ENCODE data around the gene AIFM2.
A peak's percentile ranks its signal among the peaks of the same experiment; 100 is the strongest.

The AIFM2 gene

DNA sequence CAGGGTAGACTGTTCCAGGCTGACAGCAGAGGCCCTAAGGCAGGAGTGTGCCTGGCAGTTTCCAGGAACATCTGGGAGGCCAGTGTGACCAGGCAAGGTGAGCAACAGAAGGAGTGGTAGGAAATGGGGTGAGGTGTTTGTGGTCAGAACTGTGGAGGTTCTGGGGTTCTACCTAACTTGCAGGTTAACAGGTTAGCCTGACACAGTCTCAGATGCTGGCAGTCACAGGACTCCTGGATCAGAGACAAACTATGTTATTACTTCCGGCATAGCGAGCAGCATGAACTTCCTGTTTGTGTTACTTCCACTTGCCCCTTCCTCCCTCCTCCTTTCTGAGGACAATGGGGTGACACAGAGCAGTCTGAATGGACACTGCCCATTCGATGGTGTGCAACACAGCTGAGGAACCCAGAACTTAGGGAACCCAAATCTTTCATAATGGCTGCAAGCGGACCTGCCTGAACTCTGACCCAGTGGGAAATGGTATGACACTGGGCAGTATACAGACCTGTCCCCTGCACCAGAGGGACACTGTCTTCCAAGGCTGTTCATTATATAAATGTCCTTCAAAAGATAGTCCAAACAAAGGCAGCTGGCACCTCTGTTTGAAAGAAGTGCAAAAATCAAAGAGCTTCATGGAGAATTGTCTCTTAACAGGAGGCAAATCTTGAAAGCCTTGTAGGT lies 41.6 kb upstream of the AIFM2 start:
- Histone ChIP-seq H3K27me3 (ENCODE audit: insufficient read depth, poor library complexity, severe bottlenecking) (no peaks in the 10 kb centered on the region), H3K4me3 (ENCODE audit: severe bottlenecking) (no peak overlapping the region), H3K27ac (ENCODE audit: poor library complexity, severe bottlenecking) (no peak overlapping the region), H3K4me1 (ENCODE audit: insufficient read depth, poor library complexity, severe bottlenecking) (peaks cover 4% of the 10 kb centered on the region), H3K36me3 (ENCODE audit: low read depth) (no peaks in the 10 kb centered on the region), H3K9me3 (ENCODE audit: severe bottlenecking) (no peaks in the 10 kb centered on the region)
- no peak for ATAC-seq (ENCODE audit: low read depth)
- TF ChIP-seq, protein P1, sequence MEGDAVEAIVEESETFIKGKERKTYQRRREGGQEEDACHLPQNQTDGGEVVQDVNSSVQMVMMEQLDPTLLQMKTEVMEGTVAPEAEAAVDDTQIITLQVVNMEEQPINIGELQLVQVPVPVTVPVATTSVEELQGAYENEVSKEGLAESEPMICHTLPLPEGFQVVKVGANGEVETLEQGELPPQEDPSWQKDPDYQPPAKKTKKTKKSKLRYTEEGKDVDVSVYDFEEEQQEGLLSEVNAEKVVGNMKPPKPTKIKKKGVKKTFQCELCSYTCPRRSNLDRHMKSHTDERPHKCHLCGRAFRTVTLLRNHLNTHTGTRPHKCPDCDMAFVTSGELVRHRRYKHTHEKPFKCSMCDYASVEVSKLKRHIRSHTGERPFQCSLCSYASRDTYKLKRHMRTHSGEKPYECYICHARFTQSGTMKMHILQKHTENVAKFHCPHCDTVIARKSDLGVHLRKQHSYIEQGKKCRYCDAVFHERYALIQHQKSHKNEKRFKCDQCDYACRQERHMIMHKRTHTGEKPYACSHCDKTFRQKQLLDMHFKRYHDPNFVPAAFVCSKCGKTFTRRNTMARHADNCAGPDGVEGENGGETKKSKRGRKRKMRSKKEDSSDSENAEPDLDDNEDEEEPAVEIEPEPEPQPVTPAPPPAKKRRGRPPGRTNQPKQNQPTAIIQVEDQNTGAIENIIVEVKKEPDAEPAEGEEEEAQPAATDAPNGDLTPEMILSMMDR (IDR thresholded peaks at IDR 0.05; ENCODE audit: poor library complexity, severe bottlenecking), result no peak
- no peak for DNase-seq (ENCODE audit: low spot score)

DNA sequence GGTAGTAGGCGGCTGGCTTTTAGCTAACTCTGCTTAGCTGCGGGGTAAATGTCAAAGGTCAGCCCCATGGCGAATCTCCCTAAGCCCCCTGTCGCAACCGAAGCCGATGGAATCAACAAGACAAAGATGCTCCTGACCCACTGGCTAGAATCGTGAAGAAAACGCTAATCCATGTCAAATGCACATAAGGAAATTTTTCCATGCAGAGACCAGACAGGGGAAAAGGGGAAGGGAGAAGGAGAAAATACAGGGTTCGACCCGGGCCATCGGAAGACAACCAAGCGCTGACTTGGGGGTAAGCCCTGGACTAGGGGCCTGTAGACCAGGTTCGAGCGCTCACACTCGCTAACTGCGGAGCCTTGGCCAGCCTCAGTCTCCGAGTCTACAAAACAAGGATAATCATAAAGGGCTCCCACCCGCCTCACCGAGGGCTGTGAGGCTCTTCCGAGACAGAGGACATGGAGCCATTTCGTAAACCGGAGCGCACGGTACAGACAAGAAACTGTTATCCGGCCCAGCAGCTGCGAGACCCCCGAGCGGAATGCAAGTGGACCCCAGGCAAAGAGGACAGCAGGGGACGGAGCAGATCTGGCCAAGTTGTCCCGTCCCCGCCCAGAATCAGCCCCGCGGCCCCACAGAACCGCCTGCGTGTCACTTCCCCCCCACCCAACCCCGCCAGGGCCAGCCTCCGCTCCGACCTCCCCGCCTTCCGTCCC lies 37.2 kb upstream of the AIFM2 start:
- Histone ChIP-seq H3K27me3 (ENCODE audit: insufficient read depth, poor library complexity, severe bottlenecking) (no peaks in the 10 kb centered on the region), H3K9me3 (ENCODE audit: severe bottlenecking) (no peaks in the 10 kb centered on the region), H3K4me1 (ENCODE audit: insufficient read depth, poor library complexity, severe bottlenecking) (peaks cover 4% of the 10 kb centered on the region), H3K27ac (ENCODE audit: poor library complexity, severe bottlenecking) (peak overlapping the region; percentile 36), H3K36me3 (ENCODE audit: low read depth) (peaks cover 31% of the 10 kb centered on the region), H3K4me3 (ENCODE audit: severe bottlenecking) (peak overlapping the region; percentile 71)
- DNase-seq (ENCODE audit: low spot score) (peak; percentile 57), ATAC-seq (ENCODE audit: low read depth) (peak; percentile 15)
- TF ChIP-seq, protein P1 (IDR thresholded peaks at IDR 0.05; ENCODE audit: poor library complexity, severe bottlenecking), result no peak

DNA sequence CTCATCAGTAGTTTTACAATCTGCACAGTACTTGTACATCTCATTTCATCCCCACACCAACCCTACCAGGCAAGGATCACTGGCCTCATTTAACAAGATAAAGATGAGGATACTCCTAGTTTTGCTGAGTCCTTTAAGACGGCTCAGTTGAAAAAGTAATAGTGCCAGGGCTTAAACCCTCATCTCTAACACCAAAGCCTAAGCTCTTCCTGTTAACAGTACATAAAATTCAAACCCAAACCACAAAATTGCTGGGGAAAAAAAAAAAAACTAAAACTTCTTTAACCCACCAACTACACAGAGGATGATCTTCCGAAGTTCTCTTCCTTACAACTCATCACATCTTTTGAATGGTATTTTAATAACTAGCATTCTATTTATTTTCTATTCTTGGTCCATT lies 36.4 kb upstream of the AIFM2 start:
- no peak for ATAC-seq (ENCODE audit: low read depth)
- peak overlapping the region; percentile 71 for H3K4me3 ChIP-seq (ENCODE audit: severe bottlenecking)
- H3K9me3 ChIP-seq (ENCODE audit: severe bottlenecking), result no peaks in the 10 kb centered on the region
- TF ChIP-seq, protein P1 (IDR thresholded peaks at IDR 0.05; ENCODE audit: poor library complexity, severe bottlenecking), result no peak
- H3K4me1 ChIP-seq (ENCODE audit: insufficient read depth, poor library complexity, severe bottlenecking), result peaks cover 4% of the 10 kb centered on the region
- peaks cover 39% of the 10 kb centered on the region for H3K36me3 ChIP-seq (ENCODE audit: low read depth)
- DNase-seq (ENCODE audit: low spot score), result no peak
- H3K27me3 ChIP-seq (ENCODE audit: insufficient read depth, poor library complexity, severe bottlenecking), result no peaks in the 10 kb centered on the region
- no peak overlapping the region for H3K27ac ChIP-seq (ENCODE audit: poor library complexity, severe bottlenecking)

DNA sequence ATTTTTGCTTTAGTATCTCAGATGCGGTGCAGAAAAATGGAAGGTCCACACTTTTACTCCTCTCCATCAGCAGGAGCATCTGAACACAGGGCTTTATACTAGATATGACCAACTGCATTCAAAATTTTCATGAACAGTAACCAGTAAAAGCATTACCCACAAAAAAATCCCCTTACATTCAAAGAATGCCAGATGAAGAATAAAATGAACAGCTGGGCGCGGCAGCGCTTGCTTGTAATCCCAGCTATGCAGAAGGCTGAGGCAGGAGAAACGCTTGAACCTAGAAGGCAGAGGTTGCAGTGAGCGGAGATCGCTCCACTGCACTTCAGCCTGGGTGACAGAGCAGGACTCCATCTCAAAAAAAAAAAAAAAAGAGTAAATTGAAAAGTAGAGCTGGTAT lies 34.6 kb upstream of the AIFM2 start:
- ATAC-seq (ENCODE audit: low read depth) (no peak), DNase-seq (ENCODE audit: low spot score) (no peak)
- no peak overlapping the region for H3K4me3 ChIP-seq (ENCODE audit: severe bottlenecking)

More for the DNA sequence above, 34.6 kb upstream of the AIFM2 start:
- Histone ChIP-seq H3K27ac (ENCODE audit: poor library complexity, severe bottlenecking) (no peak overlapping the region), H3K36me3 (ENCODE audit: low read depth) (peaks cover 46% of the 10 kb centered on the region), H3K9me3 (ENCODE audit: severe bottlenecking) (no peaks in the 10 kb centered on the region), H3K4me1 (ENCODE audit: insufficient read depth, poor library complexity, severe bottlenecking) (peaks cover 4% of the 10 kb centered on the region), H3K27me3 (ENCODE audit: insufficient read depth, poor library complexity, severe bottlenecking) (no peaks in the 10 kb centered on the region)
- TF ChIP-seq, protein P1 (IDR thresholded peaks at IDR 0.05; ENCODE audit: poor library complexity, severe bottlenecking), result no peak
